ENCODE measurements around the gene CHI3L1. TPM values are rescaled to one million over a fixed set of nuclear protein-coding genes. Genes with fewer than 3 reads are reported as not detected.

Gene CHI3L1
- total RNA-seq, 1 donor from 2014 or later: not detected

GRCh38 chr1:203216274-203217138, 30.0 kb upstream of the CHI3L1 start:
- DNase-seq (ENCODE audit: low spot score): peak; percentile 43
- Mint-ChIP-seq H3K27ac (no peak overlapping the region), H3K27me3 (ENCODE audit: insufficient read depth) (peaks cover 11% of the 10 kb centered on the region), H3K36me3 (ENCODE audit: low read depth) (no peaks in the 10 kb centered on the region), H3K4me1 (ENCODE audit: low read depth) (peaks cover 3% of the 10 kb centered on the region), H3K4me3 (no peak overlapping the region), H3K9me3 (no peaks in the 10 kb centered on the region)
- intact Hi-C loops (cut with micrococcal nuclease): loop anchor here (1.0 kb wide), 3 partner anchors 44 to 177 kb away; no protein-coding TSS in a partner anchor

- Mint-ChIP-seq H3K4me3 (no peak overlapping the region), H3K9me3 (no peaks in the 10 kb centered on the region)
- intact Hi-C loops (cut with micrococcal nuclease): no loop called here
These were observed 29.1 kb upstream of the CHI3L1 start for GRCh38 chr1:203215573-203215972.

GRCh38 chr1:203214871-203215270, 28.4 kb upstream of the CHI3L1 start:
- peaks cover 15% of the 10 kb centered on the region for H3K27me3 Mint-ChIP-seq (ENCODE audit: insufficient read depth)
- intact Hi-C loops (cut with micrococcal nuclease): no loop called here
- H3K4me1 Mint-ChIP-seq (ENCODE audit: low read depth): peaks cover 3% of the 10 kb centered on the region

More at GRCh38 chr1:203215573-203215972, 29.1 kb upstream of the CHI3L1 start:
- Mint-ChIP-seq H3K4me1 (ENCODE audit: low read depth) (peaks cover 3% of the 10 kb centered on the region), H3K36me3 (ENCODE audit: low read depth) (no peaks in the 10 kb centered on the region), H3K27me3 (ENCODE audit: insufficient read depth) (peaks cover 14% of the 10 kb centered on the region), H3K27ac (no peak overlapping the region)
- DNase-seq (ENCODE audit: low spot score): no peak

DNA sequence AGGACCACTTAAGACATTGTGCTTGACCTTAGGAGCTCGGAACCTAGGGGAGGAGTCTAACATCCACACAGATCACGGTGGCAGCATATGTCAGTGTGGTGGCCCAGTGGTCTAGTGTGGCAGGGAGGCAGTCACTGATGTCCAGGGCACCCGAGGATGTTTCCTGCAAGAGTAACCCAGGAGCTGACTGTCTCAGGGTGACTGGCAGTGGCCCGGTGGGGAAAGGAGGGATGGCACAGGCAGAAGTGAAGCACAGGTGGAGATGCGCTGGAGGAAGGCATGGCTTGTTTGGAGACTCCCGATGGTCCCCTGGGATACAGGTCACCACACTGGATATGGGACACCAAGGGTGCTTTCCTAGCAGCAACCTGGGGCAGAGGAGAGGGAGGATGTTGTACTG, 26.6 kb upstream of the CHI3L1 start:
- H3K36me3 Mint-ChIP-seq (ENCODE audit: low read depth): no peaks in the 10 kb centered on the region
- intact Hi-C loops (cut with micrococcal nuclease): no loop called here
- peaks cover 9% of the 10 kb centered on the region for H3K27me3 Mint-ChIP-seq (ENCODE audit: insufficient read depth)
- H3K4me3 Mint-ChIP-seq: no peak overlapping the region
- no peak for DNase-seq (ENCODE audit: low spot score)
- no peaks in the 10 kb centered on the region for H3K9me3 Mint-ChIP-seq
- peaks cover 3% of the 10 kb centered on the region for H3K4me1 Mint-ChIP-seq (ENCODE audit: low read depth)
- H3K27ac Mint-ChIP-seq: no peak overlapping the region

More at GRCh38 chr1:203214871-203215270, 28.4 kb upstream of the CHI3L1 start:
- H3K36me3 Mint-ChIP-seq (ENCODE audit: low read depth): no peaks in the 10 kb centered on the region
- H3K4me3 Mint-ChIP-seq: no peak overlapping the region
- no peak for DNase-seq (ENCODE audit: low spot score)
- H3K27ac Mint-ChIP-seq: no peak overlapping the region
- H3K9me3 Mint-ChIP-seq: no peaks in the 10 kb centered on the region

- Mint-ChIP-seq H3K27ac (no peak overlapping the region), H3K36me3 (ENCODE audit: low read depth) (no peaks in the 10 kb centered on the region), H3K4me3 (no peak overlapping the region), H3K4me1 (ENCODE audit: low read depth) (peaks cover 3% of the 10 kb centered on the region), H3K27me3 (ENCODE audit: insufficient read depth) (peaks cover 10% of the 10 kb centered on the region), H3K9me3 (no peaks in the 10 kb centered on the region)
- intact Hi-C loops (cut with micrococcal nuclease): no loop called here
- no peak for DNase-seq (ENCODE audit: low spot score)
These were observed 25.3 kb upstream of the CHI3L1 start for GRCh38 chr1:203211812-203212211.

DNA sequence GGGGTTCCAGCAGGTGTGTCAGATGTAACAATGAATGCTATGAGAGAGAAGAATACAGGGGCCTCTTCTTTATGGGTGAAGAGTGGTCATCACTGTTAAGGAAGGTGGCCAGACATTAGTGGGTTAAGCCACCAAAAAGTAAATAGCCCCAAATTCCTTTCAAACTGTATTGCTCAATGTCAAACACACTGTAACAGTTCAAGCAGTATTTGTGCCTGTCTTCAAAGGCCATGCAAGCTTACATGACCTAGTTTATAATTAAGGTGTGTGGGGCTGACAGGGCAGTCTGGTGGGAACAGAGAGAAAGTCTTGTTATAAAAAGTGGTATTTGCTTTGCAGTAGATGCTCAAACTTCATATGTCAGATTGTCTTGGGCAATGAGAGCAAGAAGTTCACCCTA, 24.5 kb upstream of the CHI3L1 start:
- Mint-ChIP-seq H3K27ac (no peak overlapping the region), H3K9me3 (no peaks in the 10 kb centered on the region), H3K4me1 (ENCODE audit: low read depth) (no peaks in the 10 kb centered on the region), H3K27me3 (ENCODE audit: insufficient read depth) (peaks cover 10% of the 10 kb centered on the region), H3K36me3 (ENCODE audit: low read depth) (no peaks in the 10 kb centered on the region), H3K4me3 (no peak overlapping the region)
- DNase-seq (ENCODE audit: low spot score): no peak
- intact Hi-C loops (cut with micrococcal nuclease): no loop called here

- DNase-seq (ENCODE audit: low spot score): no peak
- Mint-ChIP-seq H3K27ac (no peak overlapping the region), H3K9me3 (no peaks in the 10 kb centered on the region), H3K4me1 (ENCODE audit: low read depth) (no peaks in the 10 kb centered on the region), H3K36me3 (ENCODE audit: low read depth) (no peaks in the 10 kb centered on the region), H3K4me3 (no peak overlapping the region), H3K27me3 (ENCODE audit: insufficient read depth) (peaks cover 10% of the 10 kb centered on the region)
- intact Hi-C loops (cut with micrococcal nuclease): no loop called here
These were observed 23.8 kb upstream of the CHI3L1 start for GRCh38 chr1:203210350-203210749.

DNA sequence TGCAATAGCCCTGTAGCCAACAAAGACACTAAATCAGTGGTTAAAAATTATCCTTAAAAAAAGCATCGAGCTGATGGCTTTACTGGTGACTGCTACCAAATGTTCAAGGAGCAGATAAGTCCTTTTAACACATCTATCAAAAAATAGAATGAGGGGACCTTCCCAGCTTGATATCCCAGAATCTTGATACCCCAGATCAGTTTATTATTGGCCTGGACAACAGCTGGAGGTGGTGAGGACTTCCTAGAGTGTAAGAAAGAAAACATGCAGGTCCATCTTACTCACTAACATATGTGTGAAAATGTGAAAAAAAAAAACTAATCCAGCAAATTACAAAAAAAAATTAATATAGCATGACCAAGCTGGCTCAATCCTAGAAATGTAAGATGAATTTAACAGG, 21.7 kb upstream of the CHI3L1 start:
- H3K4me1 Mint-ChIP-seq (ENCODE audit: low read depth): no peaks in the 10 kb centered on the region
- intact Hi-C loops (cut with micrococcal nuclease): no loop called here
- H3K9me3 Mint-ChIP-seq: no peaks in the 10 kb centered on the region
- no peak for DNase-seq (ENCODE audit: low spot score)
- peaks cover 7% of the 10 kb centered on the region for H3K27me3 Mint-ChIP-seq (ENCODE audit: insufficient read depth)
- H3K4me3 Mint-ChIP-seq: no peak overlapping the region
- no peaks in the 10 kb centered on the region for H3K36me3 Mint-ChIP-seq (ENCODE audit: low read depth)
- H3K27ac Mint-ChIP-seq: no peak overlapping the region

GRCh38 chr1:203207751-203208150, 21.2 kb upstream of the CHI3L1 start:
- H3K4me3 Mint-ChIP-seq: no peak overlapping the region
- H3K36me3 Mint-ChIP-seq (ENCODE audit: low read depth): no peaks in the 10 kb centered on the region
- H3K4me1 Mint-ChIP-seq (ENCODE audit: low read depth): no peaks in the 10 kb centered on the region
- intact Hi-C loops (cut with micrococcal nuclease): no loop called here
- H3K27me3 Mint-ChIP-seq (ENCODE audit: insufficient read depth): peaks cover 7% of the 10 kb centered on the region
- DNase-seq (ENCODE audit: low spot score): no peak
- no peak overlapping the region for H3K27ac Mint-ChIP-seq
- H3K9me3 Mint-ChIP-seq: no peaks in the 10 kb centered on the region

DNA sequence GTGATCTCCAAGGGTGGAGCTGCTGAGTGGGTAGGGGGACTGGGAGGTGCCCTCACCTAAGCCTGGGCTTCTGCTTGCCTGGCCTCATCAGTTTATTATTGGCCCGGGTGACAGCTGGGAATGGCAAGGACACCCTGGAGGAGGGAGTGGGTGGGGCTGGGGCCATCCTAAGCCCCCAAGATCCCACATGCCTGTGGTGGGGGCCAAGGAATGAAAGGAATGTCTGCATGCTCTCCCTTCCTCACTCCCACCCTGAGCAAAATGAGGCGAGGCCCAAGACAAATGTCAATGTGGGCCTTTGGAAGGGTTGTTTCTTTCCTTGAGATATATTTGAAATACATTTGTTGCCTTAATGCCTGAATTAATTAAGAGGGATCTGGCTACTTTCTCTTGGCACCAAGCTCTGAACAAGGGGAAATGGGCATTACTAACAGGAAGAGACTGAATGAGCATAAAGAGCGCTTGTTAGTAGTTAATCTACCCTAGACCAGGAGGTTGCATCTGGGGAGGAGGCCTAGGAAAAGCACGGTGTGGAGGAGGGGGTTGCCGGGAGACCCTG, 19.7 kb upstream of the CHI3L1 start:
- Mint-ChIP-seq H3K4me1 (ENCODE audit: low read depth) (no peaks in the 10 kb centered on the region), H3K27ac (no peak overlapping the region), H3K27me3 (ENCODE audit: insufficient read depth) (peaks cover 8% of the 10 kb centered on the region), H3K4me3 (no peak overlapping the region), H3K9me3 (no peaks in the 10 kb centered on the region), H3K36me3 (ENCODE audit: low read depth) (no peaks in the 10 kb centered on the region)
- no peak for DNase-seq (ENCODE audit: low spot score)
- intact Hi-C loops (cut with micrococcal nuclease): no loop called here

DNA sequence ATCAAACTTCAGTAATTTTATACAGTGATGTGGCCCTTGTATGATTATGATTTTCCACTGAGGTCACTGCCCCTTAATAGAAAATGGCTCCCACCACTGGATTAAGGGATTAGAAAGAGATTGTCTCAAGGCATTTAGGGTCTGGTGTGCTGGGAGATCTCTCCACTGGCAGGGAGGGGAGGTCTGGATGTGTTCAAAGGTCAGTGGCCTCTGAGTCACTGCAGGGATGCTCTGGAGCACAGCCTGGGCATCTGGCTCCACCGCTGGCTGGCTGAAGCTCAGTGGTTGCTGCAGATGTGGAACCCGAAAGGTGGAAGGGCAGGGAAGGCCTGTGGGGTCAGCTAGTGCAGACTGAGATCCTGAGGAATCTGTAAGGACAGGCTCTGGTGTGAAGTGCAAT, 18.3 kb upstream of the CHI3L1 start:
- Mint-ChIP-seq H3K27ac (no peak overlapping the region), H3K4me3 (no peak overlapping the region), H3K27me3 (ENCODE audit: insufficient read depth) (peaks cover 9% of the 10 kb centered on the region), H3K9me3 (no peaks in the 10 kb centered on the region), H3K36me3 (ENCODE audit: low read depth) (no peaks in the 10 kb centered on the region), H3K4me1 (ENCODE audit: low read depth) (no peaks in the 10 kb centered on the region)
- DNase-seq (ENCODE audit: low spot score): no peak
- intact Hi-C loops (cut with micrococcal nuclease): no loop called here

- H3K27ac Mint-ChIP-seq: no peak overlapping the region
- H3K36me3 Mint-ChIP-seq (ENCODE audit: low read depth): no peaks in the 10 kb centered on the region
- H3K27me3 Mint-ChIP-seq (ENCODE audit: insufficient read depth): peaks cover 9% of the 10 kb centered on the region
- no peaks in the 10 kb centered on the region for H3K4me1 Mint-ChIP-seq (ENCODE audit: low read depth)
- DNase-seq (ENCODE audit: low spot score): no peak
- intact Hi-C loops (cut with micrococcal nuclease): no loop called here
- H3K4me3 Mint-ChIP-seq: no peak overlapping the region
- no peaks in the 10 kb centered on the region for H3K9me3 Mint-ChIP-seq
These were observed 16.1 kb upstream of the CHI3L1 start for GRCh38 chr1:203202431-203203245.

All from activated T-helper 1 cell treated with anti-CD3 and anti-CD28 coated beads, Interleukin-12 subunit alpha, Interleukin-12 subunit beta, Interleukin-2, Interleukin-4 antibody, amounts not matched to agents 30 ng/mL and 10 ng/mL and 1 ng/mL, durations not matched to agents 14 hours and 24 hours and 36 hours (primary cell).